AG10803 (cell line): ENCODE measurements around the gene SEPTIN11.

Experiments
- DNase-seq: peaks from one replicate; pipeline ENCODE4 v3.0.0; 2010; ENCODE audit warnings: low read depth
- H3K4me3 ChIP-seq: 2 replicates; pipeline ENCODE4 v1.5.1; 2011; ENCODE audit warnings: mild to moderate bottlenecking, low read length, control low read depth
- TF ChIP-seq, protein P1 (sequence below): conservative IDR thresholded peaks from 2 replicates; pipeline ENCODE4 v1.5.1; 2011; ENCODE audit warnings: mild to moderate bottlenecking, low read length, control low read depth, inconsistent platforms

SEPTIN11 gene

DNA sequence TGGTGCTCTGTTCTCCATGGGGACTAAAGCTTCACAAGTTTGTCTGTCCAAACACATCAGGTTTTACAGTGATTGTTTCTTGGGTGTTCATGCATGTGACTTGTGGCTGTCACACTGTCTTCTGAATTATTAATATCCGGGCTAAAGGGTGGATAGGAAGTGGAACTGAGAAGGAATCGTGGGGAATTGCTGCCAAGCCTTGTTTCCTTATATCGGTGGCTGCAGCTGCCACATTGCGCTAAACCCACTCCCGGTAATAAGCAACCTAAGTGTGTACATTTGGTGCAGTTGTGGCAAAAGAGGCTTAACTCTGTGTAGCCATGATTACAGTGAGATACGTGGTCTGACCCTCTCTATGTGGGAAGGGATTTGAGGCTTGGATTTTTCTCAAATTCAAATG lies 30.7 kb downstream of the SEPTIN11 start:
- DNase-seq: no peak
- TF ChIP-seq, protein P1, sequence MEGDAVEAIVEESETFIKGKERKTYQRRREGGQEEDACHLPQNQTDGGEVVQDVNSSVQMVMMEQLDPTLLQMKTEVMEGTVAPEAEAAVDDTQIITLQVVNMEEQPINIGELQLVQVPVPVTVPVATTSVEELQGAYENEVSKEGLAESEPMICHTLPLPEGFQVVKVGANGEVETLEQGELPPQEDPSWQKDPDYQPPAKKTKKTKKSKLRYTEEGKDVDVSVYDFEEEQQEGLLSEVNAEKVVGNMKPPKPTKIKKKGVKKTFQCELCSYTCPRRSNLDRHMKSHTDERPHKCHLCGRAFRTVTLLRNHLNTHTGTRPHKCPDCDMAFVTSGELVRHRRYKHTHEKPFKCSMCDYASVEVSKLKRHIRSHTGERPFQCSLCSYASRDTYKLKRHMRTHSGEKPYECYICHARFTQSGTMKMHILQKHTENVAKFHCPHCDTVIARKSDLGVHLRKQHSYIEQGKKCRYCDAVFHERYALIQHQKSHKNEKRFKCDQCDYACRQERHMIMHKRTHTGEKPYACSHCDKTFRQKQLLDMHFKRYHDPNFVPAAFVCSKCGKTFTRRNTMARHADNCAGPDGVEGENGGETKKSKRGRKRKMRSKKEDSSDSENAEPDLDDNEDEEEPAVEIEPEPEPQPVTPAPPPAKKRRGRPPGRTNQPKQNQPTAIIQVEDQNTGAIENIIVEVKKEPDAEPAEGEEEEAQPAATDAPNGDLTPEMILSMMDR: no peak
- H3K4me3 ChIP-seq: no peak overlapping the region

DNA sequence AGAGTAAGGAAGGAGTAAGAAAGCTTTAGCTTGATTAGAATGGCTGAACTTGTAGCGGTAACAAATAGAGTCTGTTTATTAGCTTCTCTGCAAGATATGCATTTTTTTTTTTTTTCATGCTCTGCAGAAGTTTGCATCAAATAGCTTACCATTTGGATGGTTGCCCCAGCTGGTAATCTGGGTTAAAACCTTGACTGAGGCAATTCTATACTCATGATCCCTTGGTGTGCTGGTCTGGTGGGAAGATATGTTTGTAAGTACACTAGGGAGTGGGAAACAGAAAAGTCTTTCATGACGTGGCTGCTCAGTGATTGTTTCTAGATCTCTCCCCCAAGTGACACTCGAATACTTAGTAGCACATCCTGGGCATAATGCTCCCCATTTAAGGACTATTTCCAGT lies 32.1 kb downstream of the SEPTIN11 start:
- TF ChIP-seq, protein P1: no peak
- DNase-seq: no peak
- H3K4me3 ChIP-seq: no peak overlapping the region

GRCh38 chr4:76982638-76983584 lies 33.4 kb downstream of the SEPTIN11 start:
- TF ChIP-seq, protein P1: peak; percentile 31; the same call in 1 of the 2 replicates
- H3K4me3 ChIP-seq: no peak overlapping the region
- DNase-seq: peak; percentile 63

DNA sequence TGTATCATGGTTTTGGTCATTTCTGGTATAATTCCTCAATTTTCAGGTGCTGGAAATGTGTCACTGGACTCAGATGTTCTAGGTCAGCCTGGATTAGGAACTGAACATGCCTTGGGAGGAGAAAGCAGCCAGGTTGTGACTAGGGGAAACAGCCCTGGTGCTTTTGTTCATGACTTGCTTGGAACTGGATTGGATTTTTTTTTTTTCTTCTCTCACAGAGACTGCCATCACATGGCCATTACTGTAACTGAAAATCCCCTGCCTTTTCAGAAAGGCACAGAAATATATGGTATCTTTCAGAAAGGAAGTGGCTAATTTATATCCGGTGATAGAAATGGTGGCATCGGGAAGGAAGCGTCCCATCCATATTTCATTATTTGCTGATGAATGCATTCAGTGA lies 34.6 kb downstream of the SEPTIN11 start:
- DNase-seq: peak; percentile 74
- TF ChIP-seq, protein P1: peak; percentile 55
- H3K4me3 ChIP-seq: 0 out of 2 replicates have a peak overlapping the region, but pooled peaks have one; percentile 5

DNA sequence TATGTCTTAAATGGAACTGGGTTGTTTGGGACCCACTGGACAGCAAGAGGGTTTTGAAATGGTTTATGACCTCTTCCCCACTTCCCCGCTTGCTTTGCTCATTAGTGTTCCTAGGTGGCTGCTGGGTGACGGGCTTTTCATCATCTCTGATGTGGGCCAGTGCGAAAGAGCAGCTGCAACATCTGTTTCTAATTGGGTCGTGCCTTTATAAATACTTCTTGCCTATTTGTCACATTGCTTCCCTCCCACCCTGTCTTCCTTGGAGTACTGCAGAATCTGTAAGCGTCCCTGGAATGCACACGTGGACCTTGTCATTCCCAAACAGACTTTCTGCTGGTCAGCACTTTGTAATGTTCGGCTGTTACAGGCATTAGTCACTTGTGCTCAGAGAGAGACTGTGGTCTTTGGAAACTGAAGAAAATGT lies 35.2 kb downstream of the SEPTIN11 start:
- no peak overlapping the region; the same call in 1 of the 2 replicates for H3K4me3 ChIP-seq
- DNase-seq: peak; percentile 100
- TF ChIP-seq, protein P1: no peak

- TF ChIP-seq, protein P1: peak; percentile 41
- peak; percentile 100 for DNase-seq
- peak overlapping the region; percentile 51 for H3K4me3 ChIP-seq
Measured at GRCh38 chr4:76987153-76987591, 37.6 kb downstream of the SEPTIN11 start.

- DNase-seq: no peak
- TF ChIP-seq, protein P1: peak; percentile 36
- peak overlapping the region; percentile 51 for H3K4me3 ChIP-seq
Measured at GRCh38 chr4:76987685-76988084, 38.1 kb downstream of the SEPTIN11 start.
